Measurements from ENCODE around the gene CLSTN2. TPM values are rescaled to one million over a fixed set of nuclear protein-coding genes. Genes with fewer than 3 reads are reported as not detected.

CLSTN2 gene
- 0.02 to 0.08 TPM (median 0.04 TPM) in 5 replicates for total RNA-seq (2022; extraction: Qiagen RNA extraction)

GRCh38 chr3:139935016-139935865 is at the start of gene CLSTN2:
Gene CLSTN2 (plus strand): TSS chr3:139935185.

